H9 (cell line): ENCODE results near the gene UVRAG. TPM values are rescaled to one million over a fixed set of nuclear protein-coding genes. Genes with fewer than 3 reads are reported as not detected.

Experiments
- DNase-seq: peaks from one replicate; pipeline ENCODE4 v3.0.0-alpha.2; 2017
- H2AFZ ChIP-seq: one replicate; pipeline ENCODE4 v1.6.1; 2013; ENCODE audit warnings: mild to moderate bottlenecking, low read length, control low read depth, moderate library complexity
- H2AK5ac ChIP-seq: 2 replicates; pipeline ENCODE4 v1.6.1; 2013; ENCODE audit warnings: low read length, control low read depth, mixed read lengths; ENCODE audit not compliant: insufficient read length
- H2BK120ac ChIP-seq: one replicate; pipeline ENCODE4 v1.6.1; 2013; ENCODE audit warnings: low read depth, mild to moderate bottlenecking, low read length, control low read depth, inconsistent platforms; ENCODE audit not compliant: poor library complexity, severe bottlenecking
- H2BK12ac ChIP-seq: 2 replicates; pipeline ENCODE4 v1.6.1; 2013; ENCODE audit warnings: low read length, control low read depth, mixed read lengths, low read depth; ENCODE audit not compliant: insufficient read length
- H2BK15ac ChIP-seq: 2 replicates; pipeline ENCODE4 v1.6.1; 2013; ENCODE audit warnings: low read depth, low read length, control low read depth
- H2BK20ac ChIP-seq: one replicate; pipeline ENCODE4 v1.6.1; 2013; ENCODE audit warnings: low read depth, mild to moderate bottlenecking, low read length, control low read depth, inconsistent platforms; ENCODE audit not compliant: poor library complexity, severe bottlenecking
- H2BK5ac ChIP-seq: 2 replicates; pipeline ENCODE4 v1.6.1; 2013; ENCODE audit warnings: low read length, control low read depth, mixed read lengths; ENCODE audit not compliant: insufficient read length
- H3K14ac ChIP-seq: 2 replicates; pipeline ENCODE4 v1.6.1; 2013; ENCODE audit warnings: low read length, control low read depth; ENCODE audit not compliant: insufficient read depth
- H3K18ac ChIP-seq: 2 replicates; pipeline ENCODE4 v1.6.1; 2013; ENCODE audit warnings: low read depth, mild to moderate bottlenecking, mixed read lengths, low read length, control low read depth; ENCODE audit not compliant: insufficient read length
- H3K23ac ChIP-seq: 2 replicates; pipeline ENCODE4 v1.6.1; 2013; ENCODE audit warnings: low read length, control low read depth, mixed read lengths, low read depth; ENCODE audit not compliant: insufficient read length
- H3K23me2 ChIP-seq: 2 replicates; pipeline ENCODE4 v1.6.1; 2013; ENCODE audit warnings: low read depth, mild to moderate bottlenecking, mixed read lengths, low read length, control low read depth; ENCODE audit not compliant: insufficient read length, poor library complexity, severe bottlenecking
- H3K27ac ChIP-seq: 2 replicates; pipeline ENCODE4 v1.5.1; 2013; ENCODE audit warnings: low read length, control low read depth, mixed read lengths, low read depth; ENCODE audit not compliant: insufficient read length
- H3K27me3 ChIP-seq: 2 replicates; pipeline ENCODE4 v1.6.1; 2013; ENCODE audit warnings: low read length, control low read depth, inconsistent platforms; ENCODE audit not compliant: insufficient read depth
- H3K4ac ChIP-seq: 2 replicates; pipeline ENCODE4 v1.6.1; 2013; ENCODE audit warnings: low read depth, mild to moderate bottlenecking, control low read depth, inconsistent platforms, low read length, moderate library complexity
- H3K4me1 ChIP-seq: 2 replicates; pipeline ENCODE4 v1.6.1; 2013; ENCODE audit warnings: low read length, control low read depth, inconsistent platforms; ENCODE audit not compliant: insufficient read depth
- H3K4me2 ChIP-seq: 2 replicates; pipeline ENCODE4 v1.6.1; 2013; ENCODE audit warnings: low read length, control low read depth, mixed read lengths; ENCODE audit not compliant: insufficient read length, insufficient read depth
- H3K56ac ChIP-seq: 2 replicates; pipeline ENCODE4 v1.6.1; 2013; ENCODE audit warnings: low read depth, mild to moderate bottlenecking, mixed read lengths, low read length, control low read depth; ENCODE audit not compliant: insufficient read length
- H3K79me1 ChIP-seq: 2 replicates; pipeline ENCODE4 v1.6.1; 2013; ENCODE audit warnings: low read depth, mild to moderate bottlenecking, moderate library complexity, low read length, control low read depth, inconsistent platforms; ENCODE audit not compliant: insufficient read depth, poor library complexity, severe bottlenecking
- H3K79me2 ChIP-seq: 2 replicates; pipeline ENCODE4 v1.6.1; 2013; ENCODE audit warnings: low read length, control low read depth, inconsistent platforms; ENCODE audit not compliant: insufficient read depth
- H3K9ac ChIP-seq: 2 replicates; pipeline ENCODE4 v1.6.1; 2013; ENCODE audit warnings: low read length, control low read depth, mixed read lengths; ENCODE audit not compliant: insufficient read length; ENCODE audit errors: extremely low read depth
- H3K9me3 ChIP-seq: one replicate; pipeline ENCODE4 v1.6.1; 2013; ENCODE audit warnings: low read depth, low read length, inconsistent platforms; ENCODE audit not compliant: control insufficient read depth
- H3T11ph ChIP-seq: one replicate; pipeline ENCODE4 v1.6.1; 2013; ENCODE audit warnings: mild to moderate bottlenecking, low read length, control low read depth, inconsistent platforms
- H4K20me1 ChIP-seq: one replicate; pipeline ENCODE4 v1.6.1; 2013; ENCODE audit not compliant: control insufficient read depth, insufficient read length, insufficient read depth
- H4K5ac ChIP-seq: 2 replicates; pipeline ENCODE4 v1.6.1; 2013; ENCODE audit warnings: low read depth, mild to moderate bottlenecking, mixed read lengths, low read length, control low read depth; ENCODE audit not compliant: insufficient read length
- H4K8ac ChIP-seq: replicated peaks from 2 replicates; pipeline ENCODE4 v1.6.1; 2013; ENCODE audit warnings: low read length, control low read depth, mixed read lengths, low read depth; ENCODE audit not compliant: insufficient read length
- H4K91ac ChIP-seq: 2 replicates; pipeline ENCODE4 v1.6.1; 2013; ENCODE audit warnings: low read depth, mild to moderate bottlenecking, moderate library complexity, mixed read lengths, low read length, control low read depth; ENCODE audit not compliant: insufficient read length
- H3K27ac Mint-ChIP-seq, 3 experiments: 2 replicates in 2 of 3; 3 replicates in 1 of 3; pipeline ENCODE4 v1.8.0; 2020 to 2021; ENCODE audit warnings: mixed read lengths in 3 of 3, mild to moderate bottlenecking in 1 of 3, moderate library complexity in 1 of 3
- H3K27me3 Mint-ChIP-seq: 2 replicates; pipeline ENCODE4 v1.8.0; 2021; ENCODE audit warnings: low read depth, mild to moderate bottlenecking, moderate library complexity, mixed read lengths
- H3K36me3 Mint-ChIP-seq, 3 experiments: 2 replicates in 2 of 3; 3 replicates in 1 of 3; pipeline ENCODE4 v1.8.0; 2020 to 2021; ENCODE audit warnings: low read depth in 3 of 3, mixed read lengths in 3 of 3; ENCODE audit not compliant: insufficient read depth in 1 of 3
- H3K4me1 Mint-ChIP-seq, 2 experiments: 2 replicates each; pipeline ENCODE4 v1.8.0; 2020; ENCODE audit warnings: mixed read lengths in 2 of 2
- H3K4me3 Mint-ChIP-seq, 2 experiments: 2 replicates in 1 of 2; 3 replicates in 1 of 2; pipeline ENCODE4 v1.8.0; 2020 to 2021; ENCODE audit warnings: mild to moderate bottlenecking in 2 of 2, mixed read lengths in 2 of 2, moderate library complexity in 1 of 2
- H3K9me3 Mint-ChIP-seq, 2 experiments: 2 replicates in 1 of 2; 3 replicates in 1 of 2; pipeline ENCODE4 v1.8.0; 2020; ENCODE audit warnings: mild to moderate bottlenecking in 2 of 2, mixed read lengths in 2 of 2, moderate library complexity in 1 of 2
- CTCF ChIP-seq: fragments of 200-600 bp; sonication (generic); conservative IDR thresholded peaks from 3 replicates; pipeline ENCODE4 v1.8.0; 2021; ENCODE audit warnings: antibody characterized with exemption, mild to moderate bottlenecking
- WGBS: extraction: QIAGEN DNeasy Blood & Tissue Kit; methylation state at CpG from one replicate; pipeline ENCODE4 v1.1.7; 2013; ENCODE audit warnings: missing lambda C conversion rate, low lambda C conversion rate, mixed read lengths; ENCODE audit not compliant: insufficient read length; ENCODE audit errors: extremely low coverage; 5-methylcytosine and 5-hydroxymethylcytosine counted together
- long read RNA-seq: library from polyadenylated mRNA; unstranded; transcript quantifications from one replicate; pipeline ENCODE4 v2.0.0, GENCODE V29; 2020
- total RNA-seq: library from RNA; stranded (reverse); gene quantifications from 2 replicates; pipeline ENCODE4 v1.2.1, GENCODE V29; 2021

The UVRAG gene
- 15.0 and 18.5 TPM in 2 replicates for total RNA-seq
- long read RNA-seq, full-length matches to known transcripts, result 34 of 75 reads
- long read RNA-seq, partial matches to known transcripts, result 15 of 75 reads
- long read RNA-seq, other reads (novel, unspliced or antisense), result 26 of 75 reads

DNA sequence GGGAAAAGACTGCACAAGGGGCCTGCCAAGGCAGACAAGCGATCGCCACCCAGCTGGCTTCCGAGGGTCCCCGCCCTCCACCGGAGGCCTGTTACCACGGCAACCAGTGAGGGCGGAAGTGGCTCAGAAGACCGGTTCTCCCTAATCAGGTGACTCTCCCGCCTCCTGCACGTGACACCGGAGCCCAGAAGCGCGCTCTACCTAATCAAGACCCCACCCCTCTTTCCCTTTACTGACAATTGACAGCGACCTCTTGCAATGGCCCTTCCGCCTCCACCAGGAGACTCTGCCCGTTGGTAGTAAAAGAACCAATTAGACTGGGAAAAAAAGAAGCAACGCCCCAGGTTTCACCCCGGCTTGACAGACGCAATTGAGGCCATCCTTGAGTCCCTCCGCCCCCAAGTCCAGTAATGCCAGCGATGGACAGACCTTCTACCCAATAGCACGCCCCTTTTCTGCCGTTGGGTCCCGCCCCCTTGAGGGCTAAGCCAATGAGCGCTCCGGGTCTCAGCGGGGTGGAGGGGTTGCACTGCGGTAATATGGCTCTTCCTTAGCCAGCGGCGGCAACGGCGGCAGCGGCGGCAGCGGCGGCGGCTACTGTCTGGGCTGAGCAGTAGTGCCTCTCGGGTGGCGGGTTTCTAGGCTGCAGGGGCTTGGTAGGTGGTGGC, at the start of gene UVRAG:
UVRAG (plus strand) TSS at position 534 of the 668 bp plus-strand sequence. CDS start 198 bp downstream, outside the sequence.
- H3K56ac ChIP-seq, result no peak within 1 kb of the TSS
- no peak within 1 kb of the TSS for H3K4ac ChIP-seq
- H3K4me1 Mint-ChIP-seq, result peaks cover 16 to 18% of the 10 kb centered on the region in 2 experiments
- peak within 1 kb of the TSS; percentile 87 for H3K4me2 ChIP-seq
- no peak for TF ChIP-seq CTCF
- no peaks in the 10 kb centered on the region for H3K27me3 Mint-ChIP-seq
- peak within 1 kb of the TSS; percentile 51 for H3K9ac ChIP-seq
- H2AFZ ChIP-seq, result peak within 1 kb of the TSS; percentile 48
- no peak within 1 kb of the TSS for H2BK5ac ChIP-seq
- no peak within 1 kb of the TSS for H2BK15ac ChIP-seq
- peak; percentile 99 for DNase-seq
- peaks cover 7% of the 10 kb centered on the region for H3K79me2 ChIP-seq
- H3K27ac Mint-ChIP-seq, result peak within 1 kb of the TSS; percentile 92 to 98 (median 97)
- H3K4me1 ChIP-seq, result peaks cover 6% of the 10 kb centered on the region; the same call in 1 of the 2 replicates
- no peak within 1 kb of the TSS for H2AK5ac ChIP-seq
- no CpG with 5 or more reads among the region's 39 CpGs for WGBS
- H4K5ac ChIP-seq, result no peak within 1 kb of the TSS
- no peak within 1 kb of the TSS for H2BK20ac ChIP-seq
- no peaks in the 10 kb centered on the region for H3K79me1 ChIP-seq
- H2BK12ac ChIP-seq, result no peak within 1 kb of the TSS
- peaks cover 10% of the 10 kb centered on the region for H3K23me2 ChIP-seq
- H4K8ac ChIP-seq, result no peak within 1 kb of the TSS
- no peak within 1 kb of the TSS for H3T11ph ChIP-seq
- no peak within 1 kb of the TSS for H4K91ac ChIP-seq
- H3K27ac ChIP-seq, result no peak within 1 kb of the TSS
- H2BK120ac ChIP-seq, result no peak within 1 kb of the TSS
- no peak within 1 kb of the TSS for H3K18ac ChIP-seq
- no peaks in the 10 kb centered on the region for H3K9me3 Mint-ChIP-seq
- no peaks in the 10 kb centered on the region for H4K20me1 ChIP-seq
- H3K4me3 Mint-ChIP-seq, result peak within 1 kb of the TSS in 1 of 2 experiments; percentile 94; a peak in 3 of 5 replicates
- H3K27me3 ChIP-seq, result no peaks in the 10 kb centered on the region
- no peak within 1 kb of the TSS; the same call in 1 of the 2 replicates for H3K14ac ChIP-seq
- H3K36me3 Mint-ChIP-seq, result no peaks in the 10 kb centered on the region
- H3K23ac ChIP-seq, result no peak within 1 kb of the TSS
- H3K9me3 ChIP-seq, result no peaks in the 10 kb centered on the region
